NB4 (cell line): ENCODE data around the gene FN1.

Experiments used
- CTCF ChIP-seq: IDR thresholded peaks from one replicate; pipeline ENCODE4 v1.5.1; 2012; ENCODE audit warnings: low read depth, low read length
- POLR2A ChIP-seq: IDR thresholded peaks from 2 replicates; pipeline ENCODE4 v1.6.1; 2011; ENCODE audit warnings: mild to moderate bottlenecking; ENCODE audit not compliant: insufficient read length; ENCODE audit errors: extremely low read depth

GRCh38 chr2:215437614-215438013, 1.7 kb upstream of the FN1 start:
- TF ChIP-seq CTCF (no peak), POLR2A (no peak)
